H54 (cell line): ENCODE results near the gene KLK7.

Source experiments
- DNase-seq: peaks from one replicate; pipeline ENCODE4 v3.0.0; 2011; ENCODE audit warnings: low spot score, mixed read lengths; ENCODE audit not compliant: insufficient read length
- FAIRE-seq: peaks from 3 replicates; lab custom pipeline; 2011; peaks lifted over from hg19 to GRCh38; lab: Jason Lieb, UNC
- POLR2A ChIP-seq: IDR thresholded peaks from 2 replicates; pipeline ENCODE4 v1.6.1; 2011; ENCODE audit warnings: low read depth, mild to moderate bottlenecking, low read length

The KLK7 gene

GRCh38 chr19:50983625-50984292, at the start of gene KLK7:
Gene KLK7 (minus strand): TSS chr19:50983917. CDS start chr19:50982399, 1,518 bp downstream.
- TF ChIP-seq POLR2A: no peak
- no peak for DNase-seq
- no peak for FAIRE-seq

- no peak for DNase-seq
- TF ChIP-seq POLR2A: no peak
- no peak for FAIRE-seq
Observed at GRCh38 chr19:51031880-51032225, 48.1 kb upstream of the KLK7 start.

GRCh38 chr19:51031220-51031879, 47.6 kb upstream of the KLK7 start:
- FAIRE-seq: no peak
- no peak for DNase-seq
- TF ChIP-seq POLR2A: no peak

GRCh38 chr19:51030631-51031030, 46.9 kb upstream of the KLK7 start:
- no peak for TF ChIP-seq POLR2A
- no peak for FAIRE-seq
- no peak for DNase-seq

GRCh38 chr19:51029718-51030117, 46.0 kb upstream of the KLK7 start:
- TF ChIP-seq POLR2A: no peak
- DNase-seq: no peak
- FAIRE-seq: no peak

GRCh38 chr19:51027873-51028272, 44.2 kb upstream of the KLK7 start:
- DNase-seq (no peak), FAIRE-seq (no peak)
- no peak for TF ChIP-seq POLR2A

GRCh38 chr19:51027126-51027806, 43.5 kb upstream of the KLK7 start:
- no peak for TF ChIP-seq POLR2A
- no peak for FAIRE-seq
- DNase-seq: no peak

- no peak for TF ChIP-seq POLR2A
- no peak for DNase-seq
- no peak for FAIRE-seq
Observed at GRCh38 chr19:51026554-51026831, 42.8 kb upstream of the KLK7 start, which contains the start of gene KLK11. Gene KLK11 (minus strand): TSS chr19:51026616. CDS start chr19:51025631, 985 bp downstream.

GRCh38 chr19:51025809-51026553, 42.3 kb upstream of the KLK7 start:
- FAIRE-seq (no peak), DNase-seq (no peak)
- TF ChIP-seq POLR2A: no peak

- no peak for DNase-seq
- FAIRE-seq: no peak
- TF ChIP-seq POLR2A: no peak
Observed at GRCh38 chr19:51025401-51025800, 41.7 kb upstream of the KLK7 start.

- DNase-seq (no peak), FAIRE-seq (no peak)
- TF ChIP-seq POLR2A: no peak
Observed at GRCh38 chr19:51024924-51025323, 41.2 kb upstream of the KLK7 start.

GRCh38 chr19:51023946-51024345, 40.2 kb upstream of the KLK7 start:
- no peak for TF ChIP-seq POLR2A
- no peak for FAIRE-seq
- DNase-seq: no peak

GRCh38 chr19:51022526-51022925, 38.8 kb upstream of the KLK7 start:
- FAIRE-seq (no peak), DNase-seq (no peak)
- no peak for TF ChIP-seq POLR2A

GRCh38 chr19:51020988-51021651, 37.4 kb upstream of the KLK7 start:
- FAIRE-seq: peak; percentile 58
- peak; percentile 13 for DNase-seq
- no peak for TF ChIP-seq POLR2A

- FAIRE-seq (no peak), DNase-seq (no peak)
- TF ChIP-seq POLR2A: no peak
Observed at GRCh38 chr19:51019544-51019925, 35.8 kb upstream of the KLK7 start, which contains the start of gene KLK10. Gene KLK10 (minus strand): TSS chr19:51019709. CDS start chr19:51019130, 579 bp downstream.
